ENCODE measurements around the gene F13A1.

- TF ChIP-seq, protein P1, sequence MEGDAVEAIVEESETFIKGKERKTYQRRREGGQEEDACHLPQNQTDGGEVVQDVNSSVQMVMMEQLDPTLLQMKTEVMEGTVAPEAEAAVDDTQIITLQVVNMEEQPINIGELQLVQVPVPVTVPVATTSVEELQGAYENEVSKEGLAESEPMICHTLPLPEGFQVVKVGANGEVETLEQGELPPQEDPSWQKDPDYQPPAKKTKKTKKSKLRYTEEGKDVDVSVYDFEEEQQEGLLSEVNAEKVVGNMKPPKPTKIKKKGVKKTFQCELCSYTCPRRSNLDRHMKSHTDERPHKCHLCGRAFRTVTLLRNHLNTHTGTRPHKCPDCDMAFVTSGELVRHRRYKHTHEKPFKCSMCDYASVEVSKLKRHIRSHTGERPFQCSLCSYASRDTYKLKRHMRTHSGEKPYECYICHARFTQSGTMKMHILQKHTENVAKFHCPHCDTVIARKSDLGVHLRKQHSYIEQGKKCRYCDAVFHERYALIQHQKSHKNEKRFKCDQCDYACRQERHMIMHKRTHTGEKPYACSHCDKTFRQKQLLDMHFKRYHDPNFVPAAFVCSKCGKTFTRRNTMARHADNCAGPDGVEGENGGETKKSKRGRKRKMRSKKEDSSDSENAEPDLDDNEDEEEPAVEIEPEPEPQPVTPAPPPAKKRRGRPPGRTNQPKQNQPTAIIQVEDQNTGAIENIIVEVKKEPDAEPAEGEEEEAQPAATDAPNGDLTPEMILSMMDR (IDR thresholded peaks at IDR 0.05): no peak
- TF ChIP-seq POLR2A (IDR thresholded peaks at IDR 0.05): no peak
These were observed 10.9 kb upstream of the F13A1 start for GRCh38 chr6:6331393-6331792.
